ENCODE measurements around the gene ENO4. TPM values are rescaled to one million over a fixed set of nuclear protein-coding genes. Genes with fewer than 3 reads are reported as not detected.

ENO4 gene
- total RNA-seq, 1 experiment from 2014 or later: not detected

DNA sequence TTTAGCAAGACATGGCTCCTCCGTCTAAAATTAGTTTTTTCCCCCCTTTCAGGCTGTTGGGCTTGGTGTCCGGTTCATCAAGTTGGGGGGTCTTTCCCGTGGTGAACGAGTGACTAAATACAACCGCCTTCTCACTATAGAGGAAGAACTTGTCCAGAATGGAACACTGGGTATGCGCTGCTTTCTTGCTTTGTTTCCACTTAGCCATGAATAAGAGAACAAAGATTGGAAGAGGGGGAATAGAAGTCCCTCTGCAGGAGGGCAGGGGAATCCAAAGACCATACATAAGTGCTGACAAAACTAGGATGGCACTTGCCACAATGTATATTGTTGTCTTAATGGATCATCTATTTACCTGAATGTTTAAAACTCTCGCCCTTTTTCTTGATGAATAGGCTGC lies 30.5 kb downstream of the ENO4 start:
- ChIA-PET POLR2A (no interaction called here), CTCF (interaction anchor here (0.8 kb wide), 1 partner anchor 9 kb away, joined by 3 read pairs; no protein-coding TSS in a partner anchor)
- Mint-ChIP-seq H3K9me3 (ENCODE audit: unreplicated experiment) (no peaks in the 10 kb centered on the region), H3K4me3 (ENCODE audit: unreplicated experiment) (no peak overlapping the region), H3K4me1 (ENCODE audit: low read depth, unreplicated experiment) (no peaks in the 10 kb centered on the region), H3K27ac (ENCODE audit: unreplicated experiment) (no peak overlapping the region), H3K27me3 (ENCODE audit: insufficient read depth, unreplicated experiment) (peaks cover 4% of the 10 kb centered on the region), H3K36me3 (ENCODE audit: insufficient read depth, unreplicated experiment) (peaks cover 32% of the 10 kb centered on the region)
- no TSS peak for BruUV-seq (replicated peaks)
- Histone ChIP-seq H3K9me3 (no peaks in the 10 kb centered on the region), H3K4me1 (no peaks in the 10 kb centered on the region), H3K27me3 (replicated peaks; ENCODE audit: control insufficient read depth, insufficient read depth, low read length) (no peaks in the 10 kb centered on the region; the same call in 1 of the 2 replicates), H3K4me3 (ENCODE audit: low read depth, low read length) (no peak overlapping the region), H3K36me3 (ENCODE audit: control insufficient read depth, insufficient read depth, low read length) (no peaks in the 10 kb centered on the region; the same call in 1 of the 2 replicates)
- DNase-seq: no peak
- intact Hi-C loops (cut with micrococcal nuclease; ENCODE audit: unreplicated experiment): loop anchor here (10.0 kb wide), 1 partner anchor 195 kb away; no protein-coding TSS in a partner anchor
- TF ChIP-seq CTCF (IDR thresholded peaks at IDR 0.05; ENCODE audit: insufficient read depth in 1 of 2, low read depth in 1 of 2, low read length in 1 of 2, severe bottlenecking in 1 of 2, unreplicated experiment in 1 of 2): no peak

DNA sequence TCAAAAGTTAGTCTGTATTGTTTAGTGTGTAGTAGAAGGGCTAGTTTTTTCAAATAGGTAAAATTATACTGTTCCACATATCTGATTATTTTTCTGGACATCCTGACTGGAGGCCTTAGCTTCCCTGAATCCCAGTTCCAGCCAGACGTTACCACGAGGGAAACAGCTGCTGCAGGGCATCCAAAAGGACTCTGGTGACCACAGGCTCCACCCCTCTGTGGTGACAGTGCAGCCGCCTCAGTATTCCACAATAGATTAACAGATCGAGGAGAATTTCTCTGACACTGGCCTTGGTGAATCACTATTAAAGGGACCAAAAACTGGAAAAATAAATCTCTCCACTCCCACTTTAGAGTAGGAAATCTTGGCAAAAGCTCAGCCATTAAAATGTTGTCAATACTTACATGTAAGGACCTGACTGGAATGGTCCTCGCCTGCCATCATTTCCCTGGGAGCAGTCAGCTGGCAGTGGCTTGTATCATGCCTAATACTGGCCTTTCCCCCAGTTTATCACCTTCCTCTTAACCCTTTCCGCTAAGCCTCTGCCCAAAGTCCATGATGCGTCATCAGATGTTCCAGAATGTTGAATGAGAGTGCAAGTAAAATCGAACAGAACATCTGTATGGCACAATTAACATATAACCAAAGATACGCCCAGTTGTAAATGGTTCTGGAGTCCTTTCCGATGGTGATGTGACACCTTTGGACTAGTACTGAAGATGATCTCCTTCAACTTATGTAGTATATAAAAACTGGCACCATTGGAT lies 31.6 kb downstream of the ENO4 start:
- H3K36me3 Mint-ChIP-seq (ENCODE audit: insufficient read depth, unreplicated experiment): peaks cover 40% of the 10 kb centered on the region
- no peaks in the 10 kb centered on the region; the same call in 1 of the 2 replicates for H3K27me3 ChIP-seq (replicated peaks; ENCODE audit: control insufficient read depth, insufficient read depth, low read length)
- no peaks in the 10 kb centered on the region for H3K9me3 Mint-ChIP-seq (ENCODE audit: unreplicated experiment)
- intact Hi-C loops (cut with micrococcal nuclease; ENCODE audit: unreplicated experiment): loop anchor here (10.0 kb wide), 1 partner anchor 194 kb away; no protein-coding TSS in a partner anchor
- CTCF ChIA-PET: no interaction called here
- no peak overlapping the region for H3K27ac Mint-ChIP-seq (ENCODE audit: unreplicated experiment)
- BruUV-seq (replicated peaks): no TSS peak
- H3K4me1 ChIP-seq: no peaks in the 10 kb centered on the region
- no peaks in the 10 kb centered on the region for H3K4me1 Mint-ChIP-seq (ENCODE audit: low read depth, unreplicated experiment)
- no peak for DNase-seq
- POLR2A ChIA-PET: no interaction called here
- no peak overlapping the region for H3K4me3 ChIP-seq (ENCODE audit: low read depth, low read length)
- no peak for TF ChIP-seq CTCF (IDR thresholded peaks at IDR 0.05; ENCODE audit: insufficient read depth in 1 of 2, low read depth in 1 of 2, low read length in 1 of 2, severe bottlenecking in 1 of 2, unreplicated experiment in 1 of 2)
- H3K27me3 Mint-ChIP-seq (ENCODE audit: insufficient read depth, unreplicated experiment): peaks cover 4% of the 10 kb centered on the region
- H3K9me3 ChIP-seq: no peaks in the 10 kb centered on the region
- no peaks in the 10 kb centered on the region; the same call in 1 of the 2 replicates for H3K36me3 ChIP-seq (ENCODE audit: control insufficient read depth, insufficient read depth, low read length)
- no peak overlapping the region for H3K4me3 Mint-ChIP-seq (ENCODE audit: unreplicated experiment)

DNA sequence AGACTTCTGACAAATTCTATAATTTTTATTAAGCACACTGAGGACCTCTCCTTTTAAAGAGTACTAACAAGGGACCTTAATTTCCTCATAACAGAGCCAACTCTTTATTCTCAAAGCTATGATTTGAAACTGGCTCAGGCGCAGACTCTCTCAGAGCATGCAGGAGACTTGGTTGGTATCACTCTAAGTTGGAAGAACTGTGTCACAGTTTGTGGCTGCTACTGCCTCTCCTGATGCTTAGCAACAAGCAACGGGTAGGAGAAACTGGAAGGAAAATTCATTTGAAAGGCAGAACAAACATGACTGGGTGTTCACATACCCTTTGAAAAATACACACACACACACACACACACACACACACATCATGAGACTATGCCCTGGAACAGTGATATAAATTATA lies 33.3 kb downstream of the ENO4 start:
- DNase-seq: no peak
- ChIA-PET CTCF (no interaction called here), POLR2A (no interaction called here)
- no peaks in the 10 kb centered on the region for H3K4me1 ChIP-seq
- no peak overlapping the region for H3K4me3 ChIP-seq (ENCODE audit: low read depth, low read length)
- Mint-ChIP-seq H3K36me3 (ENCODE audit: insufficient read depth, unreplicated experiment) (peaks cover 54% of the 10 kb centered on the region), H3K27ac (ENCODE audit: unreplicated experiment) (no peak overlapping the region), H3K4me3 (ENCODE audit: unreplicated experiment) (no peak overlapping the region), H3K9me3 (ENCODE audit: unreplicated experiment) (no peaks in the 10 kb centered on the region), H3K27me3 (ENCODE audit: insufficient read depth, unreplicated experiment) (peaks cover 4% of the 10 kb centered on the region), H3K4me1 (ENCODE audit: low read depth, unreplicated experiment) (no peaks in the 10 kb centered on the region)
- H3K36me3 ChIP-seq (ENCODE audit: control insufficient read depth, insufficient read depth, low read length): no peaks in the 10 kb centered on the region; the same call in 1 of the 2 replicates
- intact Hi-C loops (cut with micrococcal nuclease; ENCODE audit: unreplicated experiment): loop anchor here (10.0 kb wide), 1 partner anchor 192 kb away; no protein-coding TSS in a partner anchor
- BruUV-seq (replicated peaks): no TSS peak
- no peaks in the 10 kb centered on the region for H3K9me3 ChIP-seq
- H3K27me3 ChIP-seq (replicated peaks; ENCODE audit: control insufficient read depth, insufficient read depth, low read length): no peaks in the 10 kb centered on the region; the same call in 1 of the 2 replicates
- no peak for TF ChIP-seq CTCF (IDR thresholded peaks at IDR 0.05; ENCODE audit: insufficient read depth in 1 of 2, low read depth in 1 of 2, low read length in 1 of 2, severe bottlenecking in 1 of 2, unreplicated experiment in 1 of 2)
